GM12878 (cell line): ENCODE measurements around the gene TNNC2. TPM values are rescaled to one million over a fixed set of nuclear protein-coding genes. Genes with fewer than 3 reads are reported as not detected.
A peak's percentile ranks its signal among the peaks of the same experiment; 100 is the strongest.

Source experiments
- ATAC-seq: fragments of 200-7000 bp; cut with Tn5 transposase; 3 replicates; pipeline ENCODE4 v1.9.1; 2020; ENCODE audit warnings: mild to moderate bottlenecking, moderate library complexity
- BruUV-seq: library from RNA; stranded (reverse); fragments of 400-500 nt; replicated peaks from 2 replicates; lab custom pipeline; 2021; lab: Mats Ljungman, UMichigan
- CTCF ChIA-PET: fragments of 300-600 bp; sonication (Branson Sonifier 250); formaldehyde crosslinking; extraction: SDS; loops from one replicate; lab custom pipeline; 2021; ENCODE audit warnings: inconsistent platforms; lab: Yijun Ruan, JAX
- POLR2A ChIA-PET: fragments of 350-600 bp; formaldehyde crosslinking; extraction: SDS; loops from one replicate; lab custom pipeline; 2021; ENCODE audit warnings: inconsistent platforms; lab: Charles Lee
- RAD21 ChIA-PET: fragments of 300-600 bp; sonication (Branson Sonifier 250); formaldehyde crosslinking; loops from one replicate; lab custom pipeline; 2023; ENCODE audit warnings: antibody characterized with exemption; ENCODE audit not compliant: unreplicated experiment; lab: Charles Lee
- SMC1A ChIA-PET: fragments of 300-600 bp; sonication (Branson Sonifier 250); formaldehyde crosslinking; loops from one replicate; lab custom pipeline; 2023; ENCODE audit not compliant: unreplicated experiment, uncharacterized antibody; lab: Charles Lee
- DNase-seq: peaks from one replicate; pipeline ENCODE4 v3.0.0-alpha.2; 2011; ENCODE audit warnings: low read depth, low spot score
- FAIRE-seq: peaks from 3 replicates; lab custom pipeline; 2011; peaks lifted over from hg19 to GRCh38; lab: Jason Lieb, UNC
- H2AFZ ChIP-seq: 2 replicates; pipeline ENCODE4 v1.6.0; 2011; ENCODE audit warnings: low read depth, low read length, control low read depth; ENCODE audit not compliant: control insufficient read depth
- H3K27ac ChIP-seq: 2 replicates; pipeline ENCODE4 v1.5.1; 2011; ENCODE audit warnings: control low read depth; ENCODE audit not compliant: control insufficient read depth, insufficient read depth
- H3K27me3 ChIP-seq, 2 experiments: replicated peaks in 1 of 2; 2 replicates each; pipeline versions ENCODE4 v1.6.0 to v1.6.1; 2011; ENCODE audit warnings: low read length in 1 of 2; ENCODE audit not compliant: control insufficient read depth in 2 of 2, insufficient read depth in 2 of 2
- H3K36me3 ChIP-seq, 2 experiments: 2 replicates each; pipeline ENCODE4 v1.5.1; 2011; ENCODE audit warnings: low read length in 1 of 2; ENCODE audit not compliant: control insufficient read depth in 2 of 2, insufficient read depth in 2 of 2
- H3K4me1 ChIP-seq: 2 replicates; pipeline ENCODE4 v1.6.1; 2011; ENCODE audit warnings: mild to moderate bottlenecking, low read length, moderate library complexity, mixed read lengths; ENCODE audit not compliant: control insufficient read depth, insufficient read depth
- H3K4me2 ChIP-seq: 2 replicates; pipeline ENCODE4 v1.6.0; 2011; ENCODE audit warnings: control low read depth; ENCODE audit not compliant: control insufficient read depth, insufficient read depth
- H3K4me3 ChIP-seq: fragments of 200-600 bp; sonication (generic); 2 replicates; pipeline ENCODE4 v1.5.1; 2016
- H3K79me2 ChIP-seq: 2 replicates; pipeline ENCODE4 v1.6.0; 2011; ENCODE audit warnings: low read length; ENCODE audit not compliant: control insufficient read depth, insufficient read depth
- H3K9ac ChIP-seq: 2 replicates; pipeline ENCODE4 v1.8.0; 2011; ENCODE audit warnings: low read length, control low read depth, mixed read lengths; ENCODE audit not compliant: control insufficient read depth, insufficient read depth
- H3K9me3 ChIP-seq: replicated peaks from 3 replicates; pipeline ENCODE4 v1.5.1; 2011; ENCODE audit warnings: mild to moderate bottlenecking, low read length; ENCODE audit not compliant: control insufficient read depth, insufficient read depth
- H4K20me1 ChIP-seq: 2 replicates; pipeline ENCODE4 v1.6.0; 2011; ENCODE audit not compliant: control insufficient read depth, insufficient read depth
- CBX3 ChIP-seq: fragments of 200-600 bp; sonication (generic); IDR thresholded peaks from 2 replicates; pipeline ENCODE4 v1.6.1; 2016; ENCODE audit warnings: low read depth, borderline replicate concordance
- ETV6 ChIP-seq, 2 experiments: fragments of 450-650 bp in 1 of 2; IDR thresholded peaks in 1 of 2; conservative IDR thresholded peaks in 1 of 2; 2 replicates each; pipeline ENCODE4 v1.6.1; 2014; ENCODE audit warnings: antibody characterized with exemption in 1 of 2, borderline replicate concordance in 1 of 2, low read depth in 1 of 2, mild to moderate bottlenecking in 1 of 2, moderate library complexity in 1 of 2
- IKZF1 ChIP-seq: fragments of 450-650 bp; conservative IDR thresholded peaks from 2 replicates; pipeline ENCODE4 v1.6.1; 2017; ENCODE audit warnings: antibody characterized with exemption, mild to moderate bottlenecking
- IRF4 ChIP-seq: IDR thresholded peaks from 2 replicates; pipeline ENCODE4 v1.6.1; 2011; ENCODE audit warnings: low read depth, low read length
- NKRF ChIP-seq: fragments of 450-650 bp; conservative IDR thresholded peaks from 2 replicates; pipeline ENCODE4 v1.6.1; 2017; ENCODE audit warnings: mild to moderate bottlenecking, moderate library complexity
- PAX8 ChIP-seq: fragments of 450-650 bp; IDR thresholded peaks from 2 replicates; pipeline ENCODE4 v1.6.1; 2017; ENCODE audit warnings: mild to moderate bottlenecking, moderate library complexity
- POU2F2 ChIP-seq: IDR thresholded peaks from 3 replicates; pipeline ENCODE4 v1.6.1; 2011; ENCODE audit warnings: low read depth, mild to moderate bottlenecking, low read length, borderline replicate concordance
- RAD21 ChIP-seq: IDR thresholded peaks from 2 replicates; pipeline ENCODE4 v1.6.1; 2011; ENCODE audit warnings: mild to moderate bottlenecking, low read depth, low read length, moderate library complexity; ENCODE audit not compliant: insufficient read depth
- SIN3A ChIP-seq: IDR thresholded peaks from 2 replicates; pipeline ENCODE4 v1.6.1; 2012; ENCODE audit warnings: low read depth, low read length, improper control_type of control experiment
- TBL1XR1 ChIP-seq: IDR thresholded peaks from 2 replicates; pipeline ENCODE4 v1.6.1; 2012; ENCODE audit warnings: low read depth, low read length, improper control_type of control experiment
- ZBTB33 ChIP-seq: fragments of 450-650 bp; IDR thresholded peaks from 2 replicates; pipeline ENCODE4 v1.6.1; 2017; ENCODE audit warnings: mild to moderate bottlenecking
- WGBS: methylation state at CpG from one replicate; pipeline ENCODE4 v1.1.6; 2016; ENCODE audit warnings: low lambda C conversion rate; ENCODE audit not compliant: insufficient replicate concordance, insufficient coverage; ENCODE audit errors: missing lambda C conversion rate; 5-methylcytosine and 5-hydroxymethylcytosine counted together
- in situ Hi-C: fragments of 300-500 bp; cut with MboI; formaldehyde crosslinking; loops from 9 replicates; pipeline ENCODE4 v1.14.3; 2018; ENCODE audit warnings: mixed read lengths
- intact Hi-C: fragments of 100-400 bp; cut with micrococcal nuclease; formaldehyde crosslinking; loops from one replicate; pipeline ENCODE4 v1.14.2; 2022; ENCODE audit not compliant: unreplicated experiment
- polyA plus RNA-seq, 11 experiments: library from polyadenylated mRNA; depleted of rRNA in 4 of 11; unstranded in 6 of 11; stranded (reverse) in 5 of 11; fragments of >200 nt; fragmentation: Nextera tagmentation in 4 of 11; fragmentation: Illumina TruSeq in 1 of 11; extraction: Ambion mirVana in 4 of 11; extraction: Trizol in 1 of 11; gene quantifications; 1 replicate in 1 of 11; 2 replicates in 10 of 11; pipeline versions ENCODE4 v1.2.1 to v1.2.3, GENCODE V29; 2011 to 2016; ENCODE audit warnings: inconsistent platforms in 2 of 11, missing spikeins in 2 of 11, low read depth in 1 of 11
- total RNA-seq, 4 experiments: library from RNA; depleted of rRNA in 3 of 4; stranded (reverse); fragments of >200 nt in 3 of 4; fragmentation: Illumina TruSeq in 1 of 4; extraction: Trizol in 1 of 4; gene quantifications; 2 replicates each; pipeline versions ENCODE4 v1.2.1 to v1.2.3, GENCODE V29; 2013 to 2021

TNNC2 gene
- total and polyA plus RNA-seq, 10 of the 15 experiments (the other 5 are each of a cell fraction or from before 2014, with no cell fraction given), result 0.37 TPM; not detected in 9

GRCh38 chr20:45813489-45813888 lies 13.6 kb downstream of the TNNC2 start:
- in situ Hi-C loops, result loop anchor here (25.0 kb wide), 1 partner anchor 549 kb away; no protein-coding TSS in a partner anchor
- WGBS, result 34% methylated on average over 7 of the region's 7 CpGs
- ChIA-PET POLR2A (interaction anchor here (0.6 to 1.6 kb wide), 8 partner anchors 28 to 157 kb away, joined by 3 to 8 read pairs (median 4); partner anchors contain the start of genes ACOT8, PCIF1 and ZSWIM3), RAD21 (interaction anchor here (0.8 to 2.5 kb wide), 10 partner anchors 11 to 156 kb away, joined by 3 to 9 read pairs (median 4); partner anchors contain the start of gene ZSWIM1), CTCF (interaction anchor here (0.7 to 2.5 kb wide), 10 partner anchors 10 to 209 kb away, joined by 3 to 18 read pairs (median 4); no protein-coding TSS in a partner anchor), SMC1A (interaction anchor here (0.5 to 1.9 kb wide), 8 partner anchors 15 to 442 kb away, joined by 3 to 6 read pairs (median 3); no protein-coding TSS in a partner anchor)
- peak overlapping the region; percentile 85 for H3K4me3 ChIP-seq
- H3K4me1 ChIP-seq, result no peaks in the 10 kb centered on the region
- no peak for TF ChIP-seq IKZF1
- TF ChIP-seq PAX8, result no peak
- no peak for TF ChIP-seq ZBTB33
- TF ChIP-seq IRF4, result no peak
- no peak for TF ChIP-seq RAD21
- no peak for TF ChIP-seq TBL1XR1
- TF ChIP-seq NKRF, result no peak
- TF ChIP-seq ETV6 (conservative IDR thresholded peaks at IDR 0.05 in 1 of 2, IDR thresholded peaks at IDR 0.05 in 1 of 2; ENCODE audit: borderline replicate concordance in 1 of 2, low read depth in 1 of 2), result no peak
- TF ChIP-seq POU2F2, result no peak
- no peak for TF ChIP-seq CBX3
- no peak for TF ChIP-seq SIN3A
- peak overlapping the region; percentile 96 for H3K9ac ChIP-seq
- FAIRE-seq (no peak), ATAC-seq (no peak), DNase-seq (no peak)
- H4K20me1 ChIP-seq, result no peaks in the 10 kb centered on the region
- H3K27ac ChIP-seq, result peak overlapping the region; percentile 93
- peak overlapping the region; percentile 79 for H3K4me2 ChIP-seq
- no peaks in the 10 kb centered on the region; the same call in 2 of the 3 replicates for H3K9me3 ChIP-seq
- H2AFZ ChIP-seq, result no peak overlapping the region
- H3K27me3 ChIP-seq, result no peaks in the 10 kb centered on the region
- H3K79me2 ChIP-seq, result peaks cover 20% of the 10 kb centered on the region
- TSS peak; percentile 76 for BruUV-seq
- H3K36me3 ChIP-seq, result peaks cover 15 to 31% of the 10 kb centered on the region in 2 experiments
- intact Hi-C loops, result loop anchor here (5.0 kb wide), 2 partner anchors 44 to 149 kb away; partner anchors contain the start of genes ACOT8 and ZSWIM3
